Measurements from ENCODE around the gene HIVEP2.

GRCh38 chr6:142771162-142771561 lies 173.8 kb downstream of the HIVEP2 start:
- TF ChIP-seq POLR2A (IDR thresholded peaks at IDR 0.05; ENCODE audit: low read depth, low read length) (no peak), POLR2AphosphoS5 (IDR thresholded peaks at IDR 0.05; ENCODE audit: low read depth, low read length) (no peak), TAF1 (IDR thresholded peaks at IDR 0.05; ENCODE audit: low read depth, low read length) (no peak), SPI1 (IDR thresholded peaks at IDR 0.05; ENCODE audit: low read depth, low read length) (no peak), PAX5 (IDR thresholded peaks at IDR 0.05; ENCODE audit: insufficient read depth, low read length, severe bottlenecking) (no peak), POU2F2 (IDR thresholded peaks at IDR 0.05; ENCODE audit: low read depth, low read length) (no peak)

Data from GM12891 (cell line).